ENCODE results near the gene SERPINH1. TPM values are rescaled to one million over a fixed set of nuclear protein-coding genes. Genes with fewer than 3 reads are reported as not detected.

The SERPINH1 gene
- total RNA-seq (ENCODE audit: low replicate concordance), result 1,244 and 2,461 TPM in 2 replicates

DNA sequence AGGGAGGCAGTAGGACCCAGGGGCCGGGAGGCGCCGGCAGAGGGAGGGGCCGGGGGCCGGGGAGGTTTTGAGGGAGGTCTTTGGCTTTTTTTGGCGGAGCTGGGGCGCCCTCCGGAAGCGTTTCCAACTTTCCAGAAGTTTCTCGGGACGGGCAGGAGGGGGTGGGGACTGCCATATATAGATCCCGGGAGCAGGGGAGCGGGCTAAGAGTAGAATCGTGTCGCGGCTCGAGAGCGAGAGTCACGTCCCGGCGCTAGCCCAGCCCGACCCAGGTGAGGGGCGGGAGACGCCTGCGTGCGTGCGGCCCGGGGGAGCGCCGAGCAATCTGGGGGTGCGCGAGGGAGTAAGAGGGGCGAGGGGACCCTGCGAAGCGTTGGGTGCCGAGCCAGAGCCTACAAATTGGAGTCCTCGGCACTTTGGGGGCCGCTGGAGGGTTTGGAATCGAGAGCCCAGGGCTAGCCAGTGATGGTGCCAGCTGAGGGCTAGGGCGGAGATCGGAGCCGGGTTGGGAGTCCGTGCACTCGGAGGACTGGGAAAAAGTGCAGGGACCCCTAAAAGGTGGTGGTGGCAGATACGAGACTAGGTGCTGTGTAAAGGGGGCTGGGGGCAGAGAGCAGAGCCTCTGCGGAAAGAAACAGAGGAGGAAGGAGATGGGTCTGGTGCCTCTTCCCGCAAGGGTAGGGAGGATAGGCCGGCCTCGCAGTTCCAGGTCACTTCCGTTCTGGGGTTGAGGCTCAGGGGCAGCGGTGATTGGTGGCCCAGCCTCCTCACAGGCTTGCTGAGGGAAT is at the start of gene SERPINH1:
Gene SERPINH1, plus strand, starts transcription at position 206 of the 788 bp plus-strand sequence. CDS start 4,097 bp downstream, outside the sequence.

DNA sequence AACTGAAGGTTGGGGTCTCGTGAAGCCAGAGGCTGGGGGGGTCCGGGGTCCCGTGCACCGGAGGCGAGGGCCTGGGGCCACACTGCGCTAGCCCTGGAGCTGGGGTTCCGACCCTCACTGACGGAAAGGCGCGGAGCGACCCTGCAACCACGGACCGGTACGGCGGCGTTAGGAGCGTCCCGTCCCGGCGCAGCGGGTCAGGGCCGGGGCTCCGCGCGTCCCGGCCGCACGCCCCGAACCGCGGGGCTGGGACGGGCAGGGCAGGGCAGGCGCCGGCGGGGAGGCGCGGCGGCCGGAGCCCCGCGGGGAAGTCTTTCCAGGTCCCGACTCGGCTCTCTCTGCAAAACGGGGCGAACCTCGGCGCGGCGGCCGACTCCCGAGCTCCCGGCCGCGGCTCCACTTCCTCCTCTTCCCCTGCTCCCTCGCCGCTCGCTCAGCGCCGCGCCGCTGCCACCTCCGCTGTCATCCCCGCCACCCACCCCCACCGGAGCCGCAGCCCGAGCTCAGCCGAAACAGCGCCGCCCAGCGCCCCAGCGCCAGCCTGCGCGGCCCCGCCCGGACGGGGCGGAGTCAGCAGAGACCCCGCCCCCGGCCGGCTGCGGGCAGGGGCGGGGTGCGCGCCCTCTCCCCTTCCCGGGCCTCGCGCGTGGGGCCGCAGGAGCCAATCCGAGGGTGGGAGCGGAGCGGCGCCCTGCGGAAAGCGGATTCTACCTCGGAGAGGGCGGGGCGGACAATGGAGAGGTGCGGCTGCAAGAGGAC is 36.4 kb upstream of the SERPINH1 start, which contains the start of gene GDPD5:
Gene GDPD5, minus strand, starts transcription at position 509 of the 759 bp plus-strand sequence. CDS start 48,206 bp downstream, outside the sequence.

Other genes starting within 250 kb of the SERPINH1 start
- 7.4 and 44.6 TPM in 2 replicates for gene ARRB1, start 210.6 kb upstream of the SERPINH1 start, total RNA-seq (ENCODE audit: low replicate concordance)
- gene RPS3, start 162.7 kb upstream of the SERPINH1 start, total RNA-seq (ENCODE audit: low replicate concordance), result 3,628 and 4,146 TPM in 2 replicates
- 3.3 and 6.6 TPM in 2 replicates for gene KLHL35, start 129.1 kb upstream of the SERPINH1 start, total RNA-seq (ENCODE audit: low replicate concordance)
- 5.5 and 7.3 TPM in 2 replicates for gene GDPD5, start 36.3 kb upstream of the SERPINH1 start, total RNA-seq (ENCODE audit: low replicate concordance)
- gene MAP6, start 106.8 kb downstream of the SERPINH1 start, total RNA-seq (ENCODE audit: low replicate concordance), result 1.2 and 1.5 TPM in 2 replicates
- gene MOGAT2, start 155.6 kb downstream of the SERPINH1 start, total RNA-seq (ENCODE audit: low replicate concordance), result not detected in 2 replicates
- 0.60 and 18.7 TPM in 2 replicates for gene DGAT2, start 206.5 kb downstream of the SERPINH1 start, total RNA-seq (ENCODE audit: low replicate concordance)